Mesendoderm (in vitro differentiated cells): ENCODE results near the gene TBRG1.

Experiments used
- DNase-seq: peaks from one replicate; pipeline ENCODE4 v3.0.0; 2013
- H2AK5ac ChIP-seq: 2 replicates; pipeline ENCODE4 v1.6.1; 2013; ENCODE audit warnings: low read length, inconsistent platforms
- H2BK120ac ChIP-seq: 2 replicates; pipeline ENCODE4 v1.6.1; 2013; ENCODE audit warnings: low read depth, mild to moderate bottlenecking, low read length, moderate library complexity, mixed read lengths
- H2BK15ac ChIP-seq: replicated peaks from 2 replicates; pipeline ENCODE4 v1.6.1; 2013; ENCODE audit warnings: low read depth, mild to moderate bottlenecking, moderate library complexity
- H2BK5ac ChIP-seq: 2 replicates; pipeline ENCODE4 v1.6.1; 2013; ENCODE audit warnings: low read length, inconsistent platforms
- H3K18ac ChIP-seq: 2 replicates; pipeline ENCODE4 v1.6.1; 2013; ENCODE audit warnings: mild to moderate bottlenecking, low read length, mixed read lengths
- H3K23ac ChIP-seq: one replicate; pipeline ENCODE4 v1.6.1; 2013; ENCODE audit warnings: low read length
- H3K27ac ChIP-seq: 2 replicates; pipeline ENCODE4 v1.5.1; 2013; ENCODE audit warnings: low read depth, mild to moderate bottlenecking, inconsistent platforms, low read length, moderate library complexity
- H3K27me3 ChIP-seq: 2 replicates; pipeline ENCODE4 v1.6.1; 2013; ENCODE audit warnings: low read length, control low read depth, mild to moderate bottlenecking, inconsistent platforms; ENCODE audit not compliant: insufficient read depth, poor library complexity
- H3K36me3 ChIP-seq: 2 replicates; pipeline ENCODE4 v1.6.1; 2013; ENCODE audit warnings: low read length, inconsistent platforms; ENCODE audit not compliant: control insufficient read depth, insufficient read depth
- H3K4ac ChIP-seq: one replicate; pipeline ENCODE4 v1.6.1; 2013; ENCODE audit warnings: low read depth, mild to moderate bottlenecking, low read length, moderate library complexity
- H3K4me1 ChIP-seq: 2 replicates; pipeline ENCODE4 v1.6.1; 2013; ENCODE audit warnings: low read depth, low read length, inconsistent platforms; ENCODE audit not compliant: control insufficient read depth
- H3K4me2 ChIP-seq: 2 replicates; pipeline ENCODE4 v1.6.1; 2013; ENCODE audit warnings: low read length
- H3K4me3 ChIP-seq: 2 replicates; pipeline ENCODE4 v1.5.1; 2013; ENCODE audit warnings: mild to moderate bottlenecking, low read length
- H3K56ac ChIP-seq: one replicate; pipeline ENCODE4 v1.6.1; 2013; ENCODE audit warnings: low read length
- H3K79me1 ChIP-seq: 2 replicates; pipeline ENCODE4 v1.6.1; 2013; ENCODE audit warnings: low read length, inconsistent platforms
- H3K79me2 ChIP-seq: 2 replicates; pipeline ENCODE4 v1.6.1; 2013; ENCODE audit warnings: mild to moderate bottlenecking, low read length; ENCODE audit not compliant: control insufficient read depth, insufficient read depth
- H3K9ac ChIP-seq: 2 replicates; pipeline ENCODE4 v1.6.1; 2013; ENCODE audit warnings: low read length, inconsistent platforms
- H4K5ac ChIP-seq: one replicate; pipeline ENCODE4 v1.6.1; 2013; ENCODE audit warnings: low read length
- H4K8ac ChIP-seq: one replicate; pipeline ENCODE4 v1.6.1; 2013; ENCODE audit warnings: low read depth, mild to moderate bottlenecking, control low read depth, low read length, moderate library complexity
- WGBS: extraction: QIAGEN DNeasy Blood & Tissue Kit; methylation state at CpG from one replicate; pipeline ENCODE4 v1.1.7; 2013; ENCODE audit warnings: low lambda C conversion rate, missing lambda C conversion rate; ENCODE audit not compliant: insufficient coverage; ENCODE audit errors: extremely low coverage; 5-methylcytosine and 5-hydroxymethylcytosine counted together

TBRG1 gene

DNA sequence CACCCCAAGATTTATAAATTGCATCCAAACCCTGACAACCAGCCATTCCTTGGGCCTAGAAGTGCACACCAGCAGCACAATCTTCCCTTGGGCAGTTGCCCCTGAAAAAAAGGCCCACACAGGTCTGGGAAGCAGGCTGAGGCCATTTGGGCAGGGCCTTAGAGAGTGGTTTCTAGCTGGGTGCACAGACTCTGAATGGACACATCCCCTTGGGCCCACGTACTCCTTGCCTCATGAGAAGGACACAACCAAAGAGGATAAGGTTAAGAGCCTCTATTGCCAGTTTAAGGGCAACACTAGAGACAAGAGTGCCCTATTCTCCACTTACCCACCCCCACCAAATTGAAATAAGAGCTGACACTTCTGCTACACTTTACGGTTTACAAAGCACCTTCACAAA lies 12.4 kb upstream of the TBRG1 start:
- H3K4me2 ChIP-seq: no peak overlapping the region
- no peaks in the 10 kb centered on the region for H3K79me1 ChIP-seq
- H2BK15ac ChIP-seq: no peak overlapping the region
- no peak overlapping the region for H2AK5ac ChIP-seq
- no peaks in the 10 kb centered on the region for H3K27me3 ChIP-seq
- DNase-seq: no peak
- H3K56ac ChIP-seq: no peak overlapping the region
- H2BK5ac ChIP-seq: no peak overlapping the region
- H4K5ac ChIP-seq: no peak overlapping the region
- no peak overlapping the region for H3K9ac ChIP-seq
- H3K27ac ChIP-seq: no peak overlapping the region
- WGBS: no CpG with 5 or more reads among the region's 2 CpGs
- H3K23ac ChIP-seq: no peak overlapping the region
- no peak overlapping the region for H2BK120ac ChIP-seq
- no peak overlapping the region for H3K18ac ChIP-seq
- no peaks in the 10 kb centered on the region for H3K36me3 ChIP-seq
- no peak overlapping the region for H3K4ac ChIP-seq
- H4K8ac ChIP-seq: no peak overlapping the region
- H3K79me2 ChIP-seq: no peaks in the 10 kb centered on the region
- no peak overlapping the region for H3K4me3 ChIP-seq
- H3K4me1 ChIP-seq: no peaks in the 10 kb centered on the region

DNA sequence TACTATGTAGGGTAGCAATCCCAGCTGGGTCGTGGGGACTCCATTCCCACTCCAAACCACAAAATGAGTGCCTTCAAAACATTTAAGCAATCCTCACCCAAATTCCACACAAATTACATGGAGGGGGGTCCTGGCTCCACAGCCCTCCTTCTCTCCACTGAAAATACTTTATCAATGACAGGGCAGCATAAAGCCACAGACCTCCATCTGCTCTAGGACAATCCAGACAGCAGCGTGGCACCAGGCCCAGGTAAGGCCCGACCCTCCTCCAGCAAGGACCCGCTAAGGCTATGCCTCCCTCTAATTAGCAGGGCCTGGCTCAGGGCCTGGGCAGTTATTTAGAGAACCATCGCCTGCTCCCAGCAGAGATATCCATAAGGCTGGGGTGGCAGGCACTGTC lies 11.6 kb upstream of the TBRG1 start, which contains the start of gene PANX3:
PANX3 (plus strand) TSS at position 365 of the 400 bp plus-strand sequence. CDS start 129 bp downstream, outside the sequence.
- Histone ChIP-seq H2BK15ac (no peak within 1 kb of the TSS), H3K56ac (no peak within 1 kb of the TSS), H3K9ac (no peak within 1 kb of the TSS), H2BK120ac (no peak within 1 kb of the TSS), H2AK5ac (no peak within 1 kb of the TSS), H3K79me2 (no peaks in the 10 kb centered on the region), H3K18ac (no peak within 1 kb of the TSS), H3K4me3 (no peak within 1 kb of the TSS), H3K36me3 (no peaks in the 10 kb centered on the region), H3K27me3 (no peaks in the 10 kb centered on the region), H4K8ac (no peak within 1 kb of the TSS), H3K4ac (no peak within 1 kb of the TSS), H3K23ac (no peak within 1 kb of the TSS), H3K4me2 (no peak within 1 kb of the TSS), H4K5ac (no peak within 1 kb of the TSS), H2BK5ac (no peak within 1 kb of the TSS), H3K27ac (no peak within 1 kb of the TSS), H3K4me1 (no peaks in the 10 kb centered on the region), H3K79me1 (no peaks in the 10 kb centered on the region)
- DNase-seq: no peak
- WGBS: no CpG with 5 or more reads among the region's 5 CpGs

DNA sequence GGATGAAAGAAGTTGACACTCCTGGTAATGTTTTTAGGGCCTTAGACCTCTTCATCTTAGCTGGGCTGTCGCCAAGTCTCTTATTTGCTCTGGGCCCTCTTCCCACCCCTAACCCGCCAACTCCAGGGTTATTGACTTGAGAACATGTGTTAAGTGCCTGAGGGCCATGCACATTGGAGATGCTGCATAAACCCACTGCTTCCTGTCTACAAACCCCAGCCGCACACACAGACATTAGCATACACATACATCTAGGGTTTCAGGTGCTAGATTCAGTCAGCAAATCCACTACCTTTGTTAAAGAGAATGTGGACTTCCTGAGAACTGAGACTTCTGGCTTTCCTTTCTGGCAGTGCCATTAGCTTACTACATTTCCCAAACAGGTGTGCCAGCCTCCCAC lies 10.6 kb upstream of the TBRG1 start:
- no peaks in the 10 kb centered on the region for H3K36me3 ChIP-seq
- no peak overlapping the region for H2BK120ac ChIP-seq
- H4K8ac ChIP-seq: no peak overlapping the region
- H3K27me3 ChIP-seq: no peaks in the 10 kb centered on the region
- H3K9ac ChIP-seq: no peak overlapping the region
- no CpG with 5 or more reads among the region's 3 CpGs for WGBS
- no peaks in the 10 kb centered on the region for H3K4me1 ChIP-seq
- H3K4ac ChIP-seq: no peak overlapping the region
- no peak overlapping the region for H3K56ac ChIP-seq
- H3K4me3 ChIP-seq: no peak overlapping the region
- no peak overlapping the region for H2BK5ac ChIP-seq
- no peak overlapping the region for H3K18ac ChIP-seq
- H4K5ac ChIP-seq: no peak overlapping the region
- H3K23ac ChIP-seq: no peak overlapping the region
- H3K27ac ChIP-seq: no peak overlapping the region
- DNase-seq: no peak
- H3K79me2 ChIP-seq: no peaks in the 10 kb centered on the region
- no peak overlapping the region for H3K4me2 ChIP-seq
- H3K79me1 ChIP-seq: no peaks in the 10 kb centered on the region
- H2BK15ac ChIP-seq: no peak overlapping the region
- H2AK5ac ChIP-seq: no peak overlapping the region

DNA sequence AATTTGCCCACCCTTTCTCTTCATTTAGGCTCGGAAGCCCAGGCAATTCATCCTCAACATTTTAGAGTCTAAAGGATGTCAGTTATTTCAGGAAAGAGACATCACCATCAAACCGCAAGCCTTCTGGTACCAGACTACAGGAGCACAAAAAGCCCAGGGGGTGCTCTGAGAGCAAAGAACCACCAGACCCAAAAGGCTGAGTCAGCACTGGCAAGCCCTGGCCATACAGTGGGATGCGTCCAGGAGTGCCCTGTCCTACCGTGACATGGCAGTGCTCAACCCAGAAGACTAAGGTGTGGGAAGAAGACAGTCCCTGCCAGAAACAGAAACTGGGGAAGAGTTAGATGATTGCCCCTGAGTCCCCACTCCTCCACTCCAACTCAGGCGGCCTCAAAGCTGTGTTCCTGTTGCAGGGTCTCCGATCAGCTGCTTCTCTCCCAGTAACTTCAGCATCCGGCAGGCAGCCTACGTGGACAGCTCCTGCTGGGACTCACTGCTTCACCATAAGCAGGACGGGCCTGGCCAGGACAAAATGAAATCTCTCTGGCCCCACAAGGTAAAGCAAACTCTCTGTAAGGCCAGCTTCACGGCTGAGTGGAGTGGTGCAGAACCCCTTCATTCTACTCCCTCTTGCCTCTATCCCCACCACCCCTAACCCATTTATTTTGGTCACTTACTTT lies 10.0 kb upstream of the TBRG1 start:
- WGBS: no CpG with 5 or more reads among the region's 10 CpGs
- H2BK120ac ChIP-seq: no peak overlapping the region

DNA sequence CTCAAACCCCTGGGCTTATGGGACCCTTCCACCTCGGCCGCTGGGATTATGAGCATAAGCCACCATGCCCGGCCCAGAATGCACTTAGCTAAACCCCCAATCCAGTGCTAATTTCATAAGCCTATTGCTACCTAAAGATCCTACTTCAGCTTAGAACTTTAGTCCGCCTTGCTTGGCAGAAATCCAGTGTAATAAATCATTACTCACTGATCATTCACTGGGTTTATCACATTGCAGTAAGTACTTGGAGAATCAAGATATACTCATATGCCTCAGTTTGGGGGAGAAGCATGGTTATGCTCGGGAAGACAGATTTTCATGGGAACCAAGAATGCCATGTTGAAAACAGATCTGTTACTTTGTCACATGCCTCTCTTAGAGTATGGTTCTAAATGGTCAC lies 3.8 kb upstream of the TBRG1 start:
- no CpG with 5 or more reads among the region's 5 CpGs for WGBS
- Histone ChIP-seq H2AK5ac (no peak overlapping the region), H3K36me3 (no peaks in the 10 kb centered on the region), H2BK5ac (no peak overlapping the region), H4K8ac (no peak overlapping the region), H3K79me2 (peaks cover 8% of the 10 kb centered on the region), H3K9ac (no peak overlapping the region), H3K18ac (no peak overlapping the region), H3K23ac (no peak overlapping the region), H3K27me3 (peaks cover 3% of the 10 kb centered on the region), H2BK120ac (no peak overlapping the region), H3K4me2 (no peak overlapping the region), H3K27ac (no peak overlapping the region), H4K5ac (no peak overlapping the region), H3K56ac (no peak overlapping the region), H3K4me3 (no peak overlapping the region), H2BK15ac (no peak overlapping the region), H3K4me1 (peaks cover 2% of the 10 kb centered on the region), H3K79me1 (peaks cover 5% of the 10 kb centered on the region), H3K4ac (no peak overlapping the region)
- DNase-seq: no peak

More for the DNA sequence above, 10.0 kb upstream of the TBRG1 start:
- no peak overlapping the region for H3K9ac ChIP-seq
- peak; percentile 14 for DNase-seq
- H2AK5ac ChIP-seq: no peak overlapping the region
- H3K4me3 ChIP-seq: no peak overlapping the region
- H3K27me3 ChIP-seq: no peaks in the 10 kb centered on the region
- H2BK5ac ChIP-seq: no peak overlapping the region
- no peaks in the 10 kb centered on the region for H3K79me1 ChIP-seq
- no peaks in the 10 kb centered on the region for H3K79me2 ChIP-seq
- H3K4me1 ChIP-seq: no peaks in the 10 kb centered on the region
- H4K8ac ChIP-seq: no peak overlapping the region
- H3K18ac ChIP-seq: no peak overlapping the region
- no peak overlapping the region for H2BK15ac ChIP-seq
- no peak overlapping the region for H3K4me2 ChIP-seq
- H3K56ac ChIP-seq: no peak overlapping the region
- H3K36me3 ChIP-seq: no peaks in the 10 kb centered on the region
- no peak overlapping the region for H3K27ac ChIP-seq
- no peak overlapping the region for H3K4ac ChIP-seq
- no peak overlapping the region for H4K5ac ChIP-seq
- H3K23ac ChIP-seq: no peak overlapping the region
